Testis (tissue), 3 donors: ENCODE measurements around the gene GPR179. TPM values are rescaled to one million over a fixed set of nuclear protein-coding genes. Genes with fewer than 3 reads are reported as not detected.

Experiments used
- DNase-seq: peaks from one replicate; pipeline ENCODE4 v3.0.0-alpha.2; 2019
- H3K27ac ChIP-seq, 2 donors: fragments of 200-600 bp; sonication (generic); one replicate each; pipeline ENCODE4 v1.5.1; 2019
- H3K27me3 ChIP-seq: fragments of 200-600 bp; sonication (generic); one replicate; pipeline ENCODE4 v1.5.1; 2019
- H3K36me3 ChIP-seq: fragments of 200-600 bp; sonication (generic); one replicate; pipeline ENCODE4 v1.5.1; 2017; ENCODE audit warnings: low read depth; ENCODE audit errors: missing control alignments
- H3K4me1 ChIP-seq: fragments of 200-600 bp; sonication (generic); one replicate; pipeline ENCODE4 v1.5.1; 2019
- H3K4me3 ChIP-seq, 2 donors: fragments of 200-600 bp; sonication (generic); one replicate each; pipeline ENCODE4 v1.5.1; 2017 to 2019
- H3K9me3 ChIP-seq: fragments of 200-600 bp; sonication (generic); one replicate; pipeline ENCODE4 v1.5.1; 2017
- POLR2A ChIP-seq: fragments of 450-650 bp; IDR thresholded peaks from one replicate; pipeline ENCODE4 v1.6.1; 2017; ENCODE audit warnings: antibody characterized with exemption, mild to moderate bottlenecking, moderate library complexity
- WGBS, 2 donors: methylation state at CpG; one replicate each; pipeline ENCODE4 v1.1.5; 2018; 5-methylcytosine and 5-hydroxymethylcytosine counted together
- intact Hi-C: fragments of 100-400 bp; cut with DNase I; formaldehyde crosslinking; loops from one replicate; pipeline ENCODE4 v1.15.1; 2023; ENCODE audit warnings: low total_unique reads
- polyA plus RNA-seq: library from polyadenylated mRNA; stranded (reverse); fragments of 350-450 nt; fragmentation: Illumina TruSeq; extraction: RNeasy Lipid Tissue Mini Kit (QIAGEN cat#74804); gene quantifications from one replicate; pipeline ENCODE4 v1.2.3, GENCODE V29; 2014; ENCODE audit warnings: low read depth, low replicate concordance; ENCODE audit not compliant: insufficient read depth
- total RNA-seq, 2 donors: library from RNA; depleted of rRNA; stranded (reverse); fragments of >200 nt; gene quantifications; one replicate each; pipeline ENCODE4 v1.2.3, GENCODE V29; 2016
- TF ChIP-seq, protein P1 (sequence below), 3 experiments: fragments of 450-650 bp in 2 of 3; fragments of 200-600 bp in 1 of 3; sonication (generic) in 1 of 3; IDR thresholded peaks; one replicate each; pipeline ENCODE4 v1.5.1; 2016 to 2019; ENCODE audit warnings: antibody characterized with exemption in 3 of 3, mild to moderate bottlenecking in 2 of 3, moderate library complexity in 1 of 3

The GPR179 gene
- total and polyA plus RNA-seq, 3 donors from 2014 or later = 0.61 to 1.3 (median 0.93) TPM

- H3K27me3 ChIP-seq = no peaks in the 10 kb centered on the region
- 79% methylated on average over 5 of the region's 5 CpGs for WGBS, 2 donors
These were observed 5.7 kb downstream of the GPR179 start for GRCh38 chr17:38338053-38338452.

GRCh38 chr17:38336838-38337237 is 6.9 kb downstream of the GPR179 start:
- no peak for TF ChIP-seq POLR2A
- TF ChIP-seq, protein P1, sequence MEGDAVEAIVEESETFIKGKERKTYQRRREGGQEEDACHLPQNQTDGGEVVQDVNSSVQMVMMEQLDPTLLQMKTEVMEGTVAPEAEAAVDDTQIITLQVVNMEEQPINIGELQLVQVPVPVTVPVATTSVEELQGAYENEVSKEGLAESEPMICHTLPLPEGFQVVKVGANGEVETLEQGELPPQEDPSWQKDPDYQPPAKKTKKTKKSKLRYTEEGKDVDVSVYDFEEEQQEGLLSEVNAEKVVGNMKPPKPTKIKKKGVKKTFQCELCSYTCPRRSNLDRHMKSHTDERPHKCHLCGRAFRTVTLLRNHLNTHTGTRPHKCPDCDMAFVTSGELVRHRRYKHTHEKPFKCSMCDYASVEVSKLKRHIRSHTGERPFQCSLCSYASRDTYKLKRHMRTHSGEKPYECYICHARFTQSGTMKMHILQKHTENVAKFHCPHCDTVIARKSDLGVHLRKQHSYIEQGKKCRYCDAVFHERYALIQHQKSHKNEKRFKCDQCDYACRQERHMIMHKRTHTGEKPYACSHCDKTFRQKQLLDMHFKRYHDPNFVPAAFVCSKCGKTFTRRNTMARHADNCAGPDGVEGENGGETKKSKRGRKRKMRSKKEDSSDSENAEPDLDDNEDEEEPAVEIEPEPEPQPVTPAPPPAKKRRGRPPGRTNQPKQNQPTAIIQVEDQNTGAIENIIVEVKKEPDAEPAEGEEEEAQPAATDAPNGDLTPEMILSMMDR (IDR thresholded peaks at IDR 0.05) = no peak
- intact Hi-C loops = no loop called here
- Histone ChIP-seq H3K4me3 (no peak overlapping the region), H3K27ac (no peak overlapping the region), H3K27me3 (no peaks in the 10 kb centered on the region), H3K4me1 (no peaks in the 10 kb centered on the region), H3K36me3 (no peaks in the 10 kb centered on the region), H3K9me3 (no peaks in the 10 kb centered on the region)
- DNase-seq = no peak
- WGBS, 2 donors = 96 to 97% methylated on average over 4 to 11 of the region's 11 CpGs

More at GRCh38 chr17:38338053-38338452, 5.7 kb downstream of the GPR179 start:
- no peak overlapping the region for H3K4me3 ChIP-seq
- intact Hi-C loops = no loop called here
- no peaks in the 10 kb centered on the region for H3K4me1 ChIP-seq
- TF ChIP-seq POLR2A = no peak
- TF ChIP-seq, protein P1 (IDR thresholded peaks at IDR 0.05) = no peak
- no peaks in the 10 kb centered on the region for H3K9me3 ChIP-seq
- no peaks in the 10 kb centered on the region for H3K36me3 ChIP-seq
- no peak overlapping the region for H3K27ac ChIP-seq
- DNase-seq = no peak

DNA sequence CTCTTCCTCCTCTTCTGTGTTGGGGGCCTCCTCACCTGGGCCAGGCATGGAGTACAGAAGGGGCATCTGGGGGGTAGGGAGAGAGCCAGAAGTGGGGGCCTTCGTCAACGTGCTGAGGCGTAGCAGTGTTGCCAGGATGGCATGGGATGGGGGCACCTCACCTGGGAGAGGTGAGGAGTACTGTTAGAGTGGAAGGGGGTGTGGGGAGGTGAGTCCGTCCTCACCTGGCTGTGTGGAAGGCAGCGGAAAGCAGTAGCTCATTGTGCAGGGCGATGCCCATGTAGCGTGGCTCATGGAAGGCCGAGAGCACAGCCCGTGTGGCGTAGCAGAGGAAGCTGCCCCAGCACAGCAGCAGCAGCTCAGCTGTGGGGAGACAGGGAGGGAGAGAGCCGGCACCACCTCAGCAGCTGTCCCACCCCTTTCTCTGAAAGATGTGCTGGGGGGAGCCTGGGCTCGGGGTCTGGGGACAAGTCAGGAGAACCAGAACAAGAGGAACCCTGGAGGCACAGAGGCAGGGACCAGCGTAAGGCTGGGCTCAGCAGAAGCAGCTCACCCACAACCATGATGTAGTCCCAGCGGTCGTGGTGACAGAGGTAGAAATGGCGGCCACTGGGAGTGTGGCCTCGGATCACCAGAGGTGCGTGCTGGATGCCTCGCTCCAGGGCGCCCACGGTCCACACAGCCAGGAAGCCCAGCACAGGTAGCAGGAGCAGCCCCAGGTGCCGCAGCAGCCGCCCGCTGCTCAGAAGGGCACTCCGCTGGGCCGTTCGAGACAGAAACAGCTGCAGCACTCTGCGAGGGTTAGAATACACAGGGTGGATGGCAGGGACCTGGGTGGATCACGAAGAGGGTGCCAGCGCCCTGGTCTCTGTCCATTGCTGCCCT is 9.0 kb downstream of the GPR179 start:
- no peaks in the 10 kb centered on the region for H3K4me1 ChIP-seq
- WGBS, 2 donors = 85 to 89% methylated on average over 17 to 30 of the region's 30 CpGs
- TF ChIP-seq, protein P1 (IDR thresholded peaks at IDR 0.05) = no peak
- TF ChIP-seq POLR2A = no peak
- no peaks in the 10 kb centered on the region for H3K9me3 ChIP-seq
- intact Hi-C loops = no loop called here
- no peaks in the 10 kb centered on the region for H3K27me3 ChIP-seq
- DNase-seq = no peak
- H3K27ac ChIP-seq = no peak overlapping the region
- H3K4me3 ChIP-seq = no peak overlapping the region
- H3K36me3 ChIP-seq = no peaks in the 10 kb centered on the region

DNA sequence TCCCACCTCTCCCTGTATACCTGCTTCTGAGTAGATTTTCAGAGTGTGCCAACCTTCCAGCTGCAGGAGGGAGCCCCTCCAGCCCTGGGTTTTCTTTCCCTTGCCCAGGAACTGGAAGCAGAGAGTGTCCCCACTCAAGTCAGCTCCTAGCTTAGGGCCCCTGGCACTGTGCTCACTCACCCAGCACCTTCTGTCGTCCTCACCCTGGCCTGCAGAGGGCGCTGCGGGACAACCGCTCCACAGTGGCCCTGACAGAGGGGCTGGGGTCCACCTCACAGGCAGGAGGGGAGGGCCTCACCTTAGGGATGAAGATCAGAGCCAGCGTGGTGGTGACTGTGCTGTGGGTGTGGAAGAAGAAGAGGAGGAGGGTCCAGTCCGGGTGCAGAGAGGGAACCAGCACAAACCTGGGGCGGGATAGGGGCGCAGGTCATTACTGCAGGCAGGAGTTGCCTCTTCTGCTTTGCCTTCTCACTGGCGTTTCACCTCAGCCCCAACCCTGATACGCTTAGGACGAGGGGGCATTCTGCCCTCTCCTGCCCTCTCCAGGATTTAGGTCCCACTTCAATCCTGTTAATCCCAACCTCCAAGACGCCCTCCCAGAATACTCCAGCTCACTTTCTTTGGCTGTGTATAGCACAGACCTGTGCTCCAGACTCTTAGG is 10.0 kb downstream of the GPR179 start:
- peak; percentile 58 for DNase-seq

More for the DNA sequence above, 10.0 kb downstream of the GPR179 start:
- WGBS, 2 donors = 55 to 56% methylated on average over 12 of the region's 12 CpGs
- Histone ChIP-seq H3K36me3 (no peaks in the 10 kb centered on the region), H3K9me3 (no peaks in the 10 kb centered on the region), H3K27me3 (no peaks in the 10 kb centered on the region), H3K4me3 (no peak overlapping the region), H3K4me1 (no peaks in the 10 kb centered on the region), H3K27ac (no peak overlapping the region)
- intact Hi-C loops = no loop called here
- TF ChIP-seq POLR2A = no peak
- TF ChIP-seq, protein P1 (IDR thresholded peaks at IDR 0.05) = peak; percentile 32 to 51 (median 33)
